Mesothelial cell of epicardium (in vitro differentiated cells): Measurements from ENCODE around the gene SLCO2A1. TPM values are rescaled to one million over a fixed set of nuclear protein-coding genes. Genes with fewer than 3 reads are reported as not detected.

Source experiments
- DNase-seq, 2 experiments: peaks; one replicate each; pipeline ENCODE4 v3.0.0; 2021; ENCODE audit warnings: low spot score in 2 of 2; ENCODE audit not compliant: unreplicated experiment in 2 of 2
- H3K27ac Mint-ChIP-seq: 2 replicates; pipeline ENCODE4 v1.8.0; 2021; ENCODE audit warnings: mixed read lengths
- H3K27me3 Mint-ChIP-seq: 2 replicates; pipeline ENCODE4 v1.8.0; 2021; ENCODE audit warnings: low read depth, mixed read lengths
- H3K36me3 Mint-ChIP-seq: 2 replicates; pipeline ENCODE4 v1.8.0; 2021; ENCODE audit warnings: mixed read lengths
- H3K4me1 Mint-ChIP-seq: 2 replicates; pipeline ENCODE4 v1.8.0; 2021; ENCODE audit warnings: mixed read lengths
- H3K4me3 Mint-ChIP-seq: 2 replicates; pipeline ENCODE4 v1.8.0; 2021; ENCODE audit warnings: mild to moderate bottlenecking, moderate library complexity, mixed read lengths
- H3K9me3 Mint-ChIP-seq: 2 replicates; pipeline ENCODE4 v1.8.0; 2021; ENCODE audit warnings: mixed read lengths
- CTCF ChIP-seq: fragments of 200-600 bp; sonication (generic); IDR thresholded peaks from one replicate; pipeline ENCODE4 v1.5.0; 2021; ENCODE audit warnings: antibody characterized with exemption; ENCODE audit not compliant: unreplicated experiment
- total RNA-seq: library from RNA; stranded (reverse); gene quantifications from 3 replicates; pipeline ENCODE4 v1.2.1, GENCODE V29; 2021

Gene SLCO2A1
- total RNA-seq, 1 donor from 2014 or later, result 24.1 TPM

- Mint-ChIP-seq H3K27ac (no peak overlapping the region), H3K9me3 (peaks cover 22% of the 10 kb centered on the region), H3K27me3 (no peaks in the 10 kb centered on the region), H3K4me3 (no peak overlapping the region), H3K36me3 (peaks cover 5% of the 10 kb centered on the region), H3K4me1 (peaks cover 4% of the 10 kb centered on the region)
- no peak for TF ChIP-seq CTCF
- DNase-seq, result no peak
Observed at GRCh38 chr3:134038071-134038491, 8.4 kb upstream of the SLCO2A1 start.

GRCh38 chr3:134037168-134037567 is 7.4 kb upstream of the SLCO2A1 start:
- Mint-ChIP-seq H3K4me1 (peaks cover 4% of the 10 kb centered on the region), H3K27me3 (no peaks in the 10 kb centered on the region), H3K27ac (no peak overlapping the region), H3K9me3 (peaks cover 16% of the 10 kb centered on the region), H3K4me3 (no peak overlapping the region), H3K36me3 (peaks cover 3% of the 10 kb centered on the region)
- no peak for DNase-seq
- no peak for TF ChIP-seq CTCF

- TF ChIP-seq CTCF, result no peak
- H3K36me3 Mint-ChIP-seq, result no peaks in the 10 kb centered on the region
- no peak overlapping the region for H3K27ac Mint-ChIP-seq
- H3K4me3 Mint-ChIP-seq, result no peak overlapping the region
- no peak for DNase-seq
- peaks cover 8% of the 10 kb centered on the region for H3K4me1 Mint-ChIP-seq
- no peaks in the 10 kb centered on the region for H3K27me3 Mint-ChIP-seq
- H3K9me3 Mint-ChIP-seq, result peaks cover 7% of the 10 kb centered on the region
Observed at GRCh38 chr3:134036291-134036690, 6.6 kb upstream of the SLCO2A1 start.

GRCh38 chr3:134035836-134036235 is 6.1 kb upstream of the SLCO2A1 start:
- H3K4me1 Mint-ChIP-seq, result peaks cover 8% of the 10 kb centered on the region
- H3K27ac Mint-ChIP-seq, result no peak overlapping the region
- H3K9me3 Mint-ChIP-seq, result peaks cover 3% of the 10 kb centered on the region
- TF ChIP-seq CTCF, result no peak
- H3K36me3 Mint-ChIP-seq, result no peaks in the 10 kb centered on the region
- no peak overlapping the region for H3K4me3 Mint-ChIP-seq
- no peak for DNase-seq
- no peaks in the 10 kb centered on the region for H3K27me3 Mint-ChIP-seq

- H3K9me3 Mint-ChIP-seq, result no peaks in the 10 kb centered on the region
- H3K36me3 Mint-ChIP-seq, result no peaks in the 10 kb centered on the region
- H3K27ac Mint-ChIP-seq, result no peak overlapping the region
- peaks cover 4% of the 10 kb centered on the region for H3K27me3 Mint-ChIP-seq
- H3K4me3 Mint-ChIP-seq, result no peak overlapping the region
- DNase-seq, result no peak
- no peak for TF ChIP-seq CTCF
- peaks cover 16% of the 10 kb centered on the region for H3K4me1 Mint-ChIP-seq
Observed at GRCh38 chr3:134034005-134034785, 4.5 kb upstream of the SLCO2A1 start.
